Keratinocyte (primary cell): ENCODE results near the gene SERTAD1. TPM values are rescaled to one million over a fixed set of nuclear protein-coding genes. Genes with fewer than 3 reads are reported as not detected.

Experiments
- DNase-seq: peaks from one replicate; pipeline ENCODE4 v3.0.0-alpha.2; 2011; ENCODE audit warnings: low read depth, missing footprints, low spot score
- FAIRE-seq: peaks from 2 replicates; lab custom pipeline; 2011; peaks lifted over from hg19 to GRCh38; lab: Jason Lieb, UNC
- H2AFZ ChIP-seq: 2 replicates; pipeline ENCODE4 v1.6.0; 2012; ENCODE audit warnings: low read length, control low read depth, inconsistent platforms; ENCODE audit not compliant: control insufficient read depth
- H3K27ac ChIP-seq: 2 replicates; pipeline ENCODE4 v1.5.1; 2011; ENCODE audit warnings: low read length; ENCODE audit not compliant: control insufficient read depth, insufficient read depth
- H3K27me3 ChIP-seq: 3 replicates; pipeline ENCODE4 v1.6.0; 2011; ENCODE audit warnings: low read length; ENCODE audit not compliant: control insufficient read depth, insufficient read depth; ENCODE audit errors: extremely low read depth
- H3K36me3 ChIP-seq, 2 experiments: 2 replicates in 1 of 2; 3 replicates in 1 of 2; pipeline ENCODE4 v1.5.1; 2011; ENCODE audit warnings: low read length in 2 of 2, mild to moderate bottlenecking in 1 of 2; ENCODE audit not compliant: control insufficient read depth in 2 of 2, insufficient read depth in 2 of 2; ENCODE audit errors: extremely low read depth in 1 of 2
- H3K4me1 ChIP-seq: 3 replicates; pipeline ENCODE4 v1.5.1; 2011; ENCODE audit warnings: low read length; ENCODE audit not compliant: control insufficient read depth, insufficient read depth; ENCODE audit errors: extremely low read depth
- H3K4me2 ChIP-seq: 3 replicates; pipeline ENCODE4 v1.6.0; 2011; ENCODE audit warnings: low read depth, low read length; ENCODE audit not compliant: control insufficient read depth, insufficient read depth; ENCODE audit errors: extremely low read depth
- H3K4me3 ChIP-seq, 3 experiments: fragments of 200-600 bp in 1 of 3; sonication (generic) in 1 of 3; 2 replicates in 2 of 3; 3 replicates in 1 of 3; pipeline ENCODE4 v1.5.1; 2011 to 2016; ENCODE audit warnings: low read length in 3 of 3, mild to moderate bottlenecking in 3 of 3, control low read depth in 2 of 3, inconsistent platforms in 1 of 3, low read depth in 1 of 3, mixed read lengths in 1 of 3, mixed run types in 1 of 3, moderate library complexity in 1 of 3; ENCODE audit not compliant: control insufficient read depth in 2 of 3, insufficient read depth in 2 of 3; ENCODE audit errors: extremely low read depth in 1 of 3
- H3K79me2 ChIP-seq: 2 replicates; pipeline ENCODE4 v1.6.0; 2012; ENCODE audit warnings: low read length; ENCODE audit not compliant: control insufficient read depth, insufficient read depth
- H3K9ac ChIP-seq: 3 replicates; pipeline ENCODE4 v1.6.0; 2011; ENCODE audit warnings: low read length; ENCODE audit not compliant: control insufficient read depth, insufficient read depth; ENCODE audit errors: extremely low read depth
- H3K9me1 ChIP-seq: 3 replicates; pipeline ENCODE4 v1.6.0; 2011; ENCODE audit warnings: low read length; ENCODE audit not compliant: control insufficient read depth, insufficient read depth; ENCODE audit errors: extremely low read depth
- H3K9me3 ChIP-seq: 2 replicates; pipeline ENCODE4 v1.5.1; 2012; ENCODE audit warnings: low read depth, low read length; ENCODE audit not compliant: control insufficient read depth
- H4K20me1 ChIP-seq: 3 replicates; pipeline ENCODE4 v1.6.0; 2011; ENCODE audit warnings: low read length; ENCODE audit not compliant: control insufficient read depth, insufficient read depth; ENCODE audit errors: extremely low read depth
- CTCF ChIP-seq, 3 experiments: IDR thresholded peaks in 1 of 3; conservative IDR thresholded peaks in 1 of 3; optimal IDR thresholded peaks in 1 of 3; 2 replicates in 2 of 3; 3 replicates in 1 of 3; pipeline versions ENCODE3 to v1.5.1; 2011; ENCODE audit warnings: low read length in 3 of 3, mild to moderate bottlenecking in 3 of 3, moderate library complexity in 2 of 3, control low read depth in 1 of 3, inconsistent platforms in 1 of 3; ENCODE audit not compliant: insufficient read depth in 2 of 3; ENCODE audit errors: extremely low read depth in 1 of 3
- EZH2 ChIP-seq: IDR thresholded peaks from one replicate; pipeline ENCODE4 v1.6.1; 2012; ENCODE audit warnings: inconsistent platforms, mild to moderate bottlenecking, low read length, moderate library complexity
- dilution Hi-C: fragments of 300-500 bp; cut with MboI; formaldehyde crosslinking; loops from one replicate; pipeline ENCODE4 v1.7.0; 2020; ENCODE audit warnings: low sequenced_read_pairs; ENCODE audit not compliant: extremely low pct_ligation_motif_present
- polyA plus RNA-seq, 5 experiments: library from polyadenylated mRNA; depleted of rRNA in 3 of 5; stranded (reverse) in 3 of 5; stranded (forward) in 1 of 5; unstranded in 1 of 5; fragments of >200 nt; gene quantifications; 1 replicate in 1 of 5; 2 replicates in 3 of 5; 3 replicates in 1 of 5; pipeline versions ENCODE4 v1.2.1 to v1.2.3, GENCODE V29; 2011 to 2012; ENCODE audit warnings: missing spikeins in 2 of 5, low read depth in 1 of 5, low replicate concordance in 1 of 5
- small RNA-seq, 3 experiments: library from RNA; depleted of rRNA; stranded (forward); fragments of <200 nt; gene quantifications; one replicate each; pipeline ENCODE3, GENCODE V24; 2012; ENCODE audit warnings: low read depth in 3 of 3, low replicate concordance in 1 of 3; ENCODE audit not compliant: insufficient read length in 3 of 3

The SERTAD1 gene
- polyA plus RNA-seq, 1 donor (not counting 4 experiments of a cell fraction or from before 2014, with no cell fraction given) = 9.5 TPM

DNA sequence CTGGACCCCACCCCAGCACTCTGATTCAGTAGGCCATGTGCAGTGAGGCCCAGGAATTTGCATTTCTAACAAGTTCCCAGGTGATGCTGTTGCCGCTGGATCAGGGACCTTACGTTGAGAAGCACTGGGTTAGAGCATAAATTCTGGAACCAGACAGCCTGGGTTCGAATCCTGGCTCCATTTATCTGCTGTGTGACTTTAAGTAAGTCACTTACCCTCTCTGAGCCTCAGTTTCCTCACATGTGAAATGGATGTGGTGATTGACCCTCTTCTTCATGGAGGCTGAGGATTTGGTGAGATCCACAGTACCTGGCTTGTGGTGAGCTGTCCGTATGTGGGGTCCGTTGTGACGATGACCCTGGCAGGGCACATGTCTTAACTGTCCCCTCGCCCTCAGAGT lies 51.7 kb downstream of the SERTAD1 start:
- no peak overlapping the region for H3K4me3 ChIP-seq
- no peaks in the 10 kb centered on the region for H4K20me1 ChIP-seq
- H3K9me1 ChIP-seq = no peaks in the 10 kb centered on the region
- no peaks in the 10 kb centered on the region for H3K79me2 ChIP-seq
- TF ChIP-seq EZH2 = no peak
- no peak for TF ChIP-seq CTCF (optimal IDR thresholded peaks at IDR 0.05 in 1 of 3, IDR thresholded peaks at IDR 0.05 in 1 of 3, conservative IDR thresholded peaks at IDR 0.05 in 1 of 3; ENCODE audit: extremely low read depth in 1 of 3, insufficient read depth in 2 of 3, low read length in 3 of 3)
- no peak overlapping the region for H3K4me2 ChIP-seq
- H3K36me3 ChIP-seq = peaks cover 14 to 30% of the 10 kb centered on the region in 2 experiments
- no peak overlapping the region for H2AFZ ChIP-seq
- FAIRE-seq = no peak
- dilution Hi-C loops = no loop called here
- H3K9me3 ChIP-seq = no peaks in the 10 kb centered on the region
- no peak overlapping the region for H3K27ac ChIP-seq
- H3K27me3 ChIP-seq = no peaks in the 10 kb centered on the region
- no peaks in the 10 kb centered on the region for H3K4me1 ChIP-seq
- DNase-seq = no peak
- no peak overlapping the region for H3K9ac ChIP-seq

DNA sequence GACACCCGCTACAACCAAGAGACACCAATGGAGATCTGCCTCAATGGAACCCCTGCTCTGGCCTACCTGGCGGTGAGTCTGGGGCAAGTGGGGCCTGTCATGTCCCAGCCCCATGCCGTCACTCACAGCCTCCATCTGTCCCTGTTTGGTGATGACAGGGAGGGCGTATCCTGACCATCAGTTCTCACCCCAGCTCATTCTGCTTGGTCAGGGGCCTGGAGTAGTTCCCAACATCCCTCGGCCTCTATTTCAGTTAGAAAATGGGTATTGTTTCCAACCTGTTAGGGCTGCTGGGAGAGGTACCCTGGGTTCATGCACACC lies 54.0 kb downstream of the SERTAD1 start:
- TF ChIP-seq EZH2 (no peak), CTCF (optimal IDR thresholded peaks at IDR 0.05 in 1 of 3, IDR thresholded peaks at IDR 0.05 in 1 of 3, conservative IDR thresholded peaks at IDR 0.05 in 1 of 3; ENCODE audit: extremely low read depth in 1 of 3, insufficient read depth in 2 of 3, low read length in 3 of 3) (no peak)
- no peaks in the 10 kb centered on the region for H3K79me2 ChIP-seq
- H2AFZ ChIP-seq = no peak overlapping the region
- no peaks in the 10 kb centered on the region for H3K4me1 ChIP-seq
- H3K27ac ChIP-seq = no peak overlapping the region
- H3K4me3 ChIP-seq = no peak overlapping the region
- DNase-seq (no peak), FAIRE-seq (no peak)
- peaks cover 14 to 32% of the 10 kb centered on the region in 2 experiments for H3K36me3 ChIP-seq
- H3K4me2 ChIP-seq = no peak overlapping the region
- no peaks in the 10 kb centered on the region for H3K27me3 ChIP-seq
- H4K20me1 ChIP-seq = no peaks in the 10 kb centered on the region
- no peak overlapping the region for H3K9ac ChIP-seq
- H3K9me1 ChIP-seq = no peaks in the 10 kb centered on the region
- dilution Hi-C loops = no loop called here
- H3K9me3 ChIP-seq = no peaks in the 10 kb centered on the region

Small RNA genes lying within 50 kb of the gene (small RNA-seq; reads per million reads assigned to genes)
- 0 reads per million in 3 experiments for gene RF00017

Other genes starting within 250 kb of the SERTAD1 start
- gene MAP3K10, start 234.6 kb downstream of the SERTAD1 start, polyA plus RNA-seq = 2.9 to 5.7 TPM (median 4.2 TPM) in 3 replicates
- not detected in 3 replicates for gene TTC9B, start 207.6 kb downstream of the SERTAD1 start, polyA plus RNA-seq
- gene CCNP, start 199.3 kb downstream of the SERTAD1 start, polyA plus RNA-seq = 0.13 to 0.22 TPM (median 0.16 TPM) in 3 replicates
- gene AKT2, start 140.6 kb downstream of the SERTAD1 start, polyA plus RNA-seq = 95.5 to 142 TPM (median 108 TPM) in 3 replicates
- 13.3 to 16.0 TPM (median 15.4 TPM) in 3 replicates for gene C19orf47, start 77.6 kb downstream of the SERTAD1 start, polyA plus RNA-seq
- gene PLD3, start 77.3 kb downstream of the SERTAD1 start, polyA plus RNA-seq = 102 to 179 TPM (median 137 TPM) in 3 replicates
- 0.03 to 0.06 TPM in 2 of 3 replicates, not detected in the other for gene HIPK4, start 35.8 kb downstream of the SERTAD1 start, polyA plus RNA-seq
- 0.22 to 0.49 TPM (median 0.42 TPM) in 3 replicates for gene PRX, start 12.6 kb downstream of the SERTAD1 start, polyA plus RNA-seq
- 11.8 to 16.1 TPM (median 13.2 TPM) in 3 replicates for gene SERTAD3, start 18.3 kb upstream of the SERTAD1 start, polyA plus RNA-seq
- 48.6 to 129 TPM (median 52.5 TPM) in 3 replicates for gene BLVRB, start 39.8 kb upstream of the SERTAD1 start, polyA plus RNA-seq
- 0.06 to 0.28 TPM (median 0.17 TPM) in 3 replicates for gene SPTBN4, start 41.0 kb upstream of the SERTAD1 start, polyA plus RNA-seq
- 20.2 to 41.3 TPM (median 27.2 TPM) in 3 replicates for gene SHKBP1, start 150.9 kb upstream of the SERTAD1 start, polyA plus RNA-seq
- 25.9 to 48.0 TPM (median 29.6 TPM) in 3 replicates for gene LTBP4, start 175.4 kb upstream of the SERTAD1 start, polyA plus RNA-seq